Endothelial cell (in vitro differentiated cells): ENCODE measurements around the gene SPDYA. TPM values are rescaled to one million over a fixed set of nuclear protein-coding genes. Genes with fewer than 3 reads are reported as not detected.

Experiments used
- DNase-seq: peaks from one replicate; pipeline ENCODE4 v3.0.0; 2021; ENCODE audit warnings: low spot score
- H3K27ac Mint-ChIP-seq: one replicate; pipeline ENCODE4 v1.8.0; 2021; ENCODE audit warnings: mixed read lengths, inconsistent platforms; ENCODE audit not compliant: unreplicated experiment
- H3K27me3 Mint-ChIP-seq: one replicate; pipeline ENCODE4 v1.8.0; 2021; ENCODE audit warnings: mild to moderate bottlenecking, moderate library complexity, mixed read lengths, inconsistent platforms; ENCODE audit not compliant: unreplicated experiment
- H3K36me3 Mint-ChIP-seq: one replicate; pipeline ENCODE4 v1.8.0; 2021; ENCODE audit warnings: mild to moderate bottlenecking, low read depth, mixed read lengths, inconsistent platforms; ENCODE audit not compliant: unreplicated experiment
- H3K4me1 Mint-ChIP-seq: one replicate; pipeline ENCODE4 v1.8.0; 2021; ENCODE audit warnings: mild to moderate bottlenecking, mixed read lengths, inconsistent platforms; ENCODE audit not compliant: unreplicated experiment
- H3K4me3 Mint-ChIP-seq: one replicate; pipeline ENCODE4 v1.8.0; 2021; ENCODE audit warnings: mild to moderate bottlenecking, mixed read lengths, inconsistent platforms; ENCODE audit not compliant: unreplicated experiment
- H3K9me3 Mint-ChIP-seq: one replicate; pipeline ENCODE4 v1.8.0; 2021; ENCODE audit warnings: mixed read lengths, inconsistent platforms; ENCODE audit not compliant: unreplicated experiment
- total RNA-seq: library from RNA; stranded (reverse); fragmentation: NEBNext Ultra II Directional; extraction: Animal tissue kit (Norgen Biotek cat#: 25700); gene quantifications from one replicate; pipeline ENCODE4 v1.2.1, GENCODE V29; 2021; ENCODE audit not compliant: unreplicated experiment
- TF ChIP-seq, protein P1 (sequence below): fragments of 200-600 bp; sonication (generic); IDR thresholded peaks from one replicate; pipeline ENCODE4 v1.5.0; 2021; ENCODE audit warnings: antibody characterized with exemption; ENCODE audit not compliant: unreplicated experiment

SPDYA gene
- total RNA-seq, 1 donor from 2014 or later = 0.33 TPM

DNA sequence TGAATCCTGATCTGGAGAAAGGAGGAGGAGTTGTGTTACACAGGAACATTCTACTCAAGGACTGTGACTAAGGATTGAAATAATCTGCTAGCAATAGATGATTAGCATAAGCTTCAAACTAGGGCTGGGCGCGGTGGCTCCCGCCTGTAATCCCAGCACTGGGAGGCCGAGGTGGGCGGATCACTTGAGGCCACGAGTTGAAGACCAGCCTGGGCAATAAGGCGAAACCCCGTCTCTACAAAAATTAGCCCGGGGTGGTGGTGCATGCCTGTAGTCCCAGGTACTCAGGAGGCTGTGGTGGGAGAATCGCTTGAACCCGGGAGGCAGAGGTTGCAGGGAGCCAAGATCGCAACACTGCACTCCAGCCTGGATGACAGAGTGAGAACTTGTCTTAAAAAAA is 58.0 kb downstream of the SPDYA start:
- Mint-ChIP-seq H3K27ac (no peak overlapping the region), H3K36me3 (no peaks in the 10 kb centered on the region), H3K27me3 (peaks cover 4% of the 10 kb centered on the region), H3K4me1 (peaks cover 14% of the 10 kb centered on the region), H3K4me3 (no peak overlapping the region), H3K9me3 (no peaks in the 10 kb centered on the region)
- no peak for DNase-seq
- TF ChIP-seq, protein P1, sequence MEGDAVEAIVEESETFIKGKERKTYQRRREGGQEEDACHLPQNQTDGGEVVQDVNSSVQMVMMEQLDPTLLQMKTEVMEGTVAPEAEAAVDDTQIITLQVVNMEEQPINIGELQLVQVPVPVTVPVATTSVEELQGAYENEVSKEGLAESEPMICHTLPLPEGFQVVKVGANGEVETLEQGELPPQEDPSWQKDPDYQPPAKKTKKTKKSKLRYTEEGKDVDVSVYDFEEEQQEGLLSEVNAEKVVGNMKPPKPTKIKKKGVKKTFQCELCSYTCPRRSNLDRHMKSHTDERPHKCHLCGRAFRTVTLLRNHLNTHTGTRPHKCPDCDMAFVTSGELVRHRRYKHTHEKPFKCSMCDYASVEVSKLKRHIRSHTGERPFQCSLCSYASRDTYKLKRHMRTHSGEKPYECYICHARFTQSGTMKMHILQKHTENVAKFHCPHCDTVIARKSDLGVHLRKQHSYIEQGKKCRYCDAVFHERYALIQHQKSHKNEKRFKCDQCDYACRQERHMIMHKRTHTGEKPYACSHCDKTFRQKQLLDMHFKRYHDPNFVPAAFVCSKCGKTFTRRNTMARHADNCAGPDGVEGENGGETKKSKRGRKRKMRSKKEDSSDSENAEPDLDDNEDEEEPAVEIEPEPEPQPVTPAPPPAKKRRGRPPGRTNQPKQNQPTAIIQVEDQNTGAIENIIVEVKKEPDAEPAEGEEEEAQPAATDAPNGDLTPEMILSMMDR = no peak

DNA sequence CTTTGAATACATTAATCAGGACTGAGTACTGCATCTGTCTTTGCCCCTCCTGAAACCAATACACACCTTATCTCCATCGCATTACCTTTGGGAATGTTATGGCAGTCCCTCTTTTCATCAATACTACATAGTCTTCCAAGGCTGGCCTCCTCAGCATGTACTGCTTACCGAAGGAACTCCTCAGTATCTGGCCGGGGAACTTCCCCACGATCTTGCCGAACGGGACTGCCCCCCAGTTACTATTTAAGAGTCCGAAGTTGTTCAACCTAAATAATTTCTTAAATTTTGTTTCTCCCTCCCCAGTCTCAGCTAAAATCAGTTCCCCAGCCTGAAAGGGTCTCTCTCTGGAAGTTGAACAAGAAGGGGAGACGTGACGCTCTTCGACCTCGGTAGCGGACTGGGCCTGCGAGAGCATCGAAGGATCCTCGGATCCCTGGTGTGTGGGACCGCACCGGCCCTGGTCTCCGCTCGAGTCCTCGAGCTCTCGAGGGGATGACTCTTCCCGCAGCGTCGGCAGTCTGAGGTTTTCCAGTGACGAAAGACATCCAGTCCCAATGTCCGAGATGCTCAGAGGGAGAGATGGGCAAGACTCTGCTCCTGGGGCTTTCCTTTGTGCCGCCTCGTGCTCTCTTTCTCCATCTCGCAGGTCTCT is 59.0 kb downstream of the SPDYA start:
- no peaks in the 10 kb centered on the region for H3K9me3 Mint-ChIP-seq
- peak overlapping the region; percentile 88 for H3K27ac Mint-ChIP-seq
- H3K27me3 Mint-ChIP-seq = peaks cover 4% of the 10 kb centered on the region
- TF ChIP-seq, protein P1 = no peak
- peak overlapping the region; percentile 99 for H3K4me3 Mint-ChIP-seq
- DNase-seq = no peak
- peaks cover 14% of the 10 kb centered on the region for H3K4me1 Mint-ChIP-seq
- H3K36me3 Mint-ChIP-seq = no peaks in the 10 kb centered on the region

DNA sequence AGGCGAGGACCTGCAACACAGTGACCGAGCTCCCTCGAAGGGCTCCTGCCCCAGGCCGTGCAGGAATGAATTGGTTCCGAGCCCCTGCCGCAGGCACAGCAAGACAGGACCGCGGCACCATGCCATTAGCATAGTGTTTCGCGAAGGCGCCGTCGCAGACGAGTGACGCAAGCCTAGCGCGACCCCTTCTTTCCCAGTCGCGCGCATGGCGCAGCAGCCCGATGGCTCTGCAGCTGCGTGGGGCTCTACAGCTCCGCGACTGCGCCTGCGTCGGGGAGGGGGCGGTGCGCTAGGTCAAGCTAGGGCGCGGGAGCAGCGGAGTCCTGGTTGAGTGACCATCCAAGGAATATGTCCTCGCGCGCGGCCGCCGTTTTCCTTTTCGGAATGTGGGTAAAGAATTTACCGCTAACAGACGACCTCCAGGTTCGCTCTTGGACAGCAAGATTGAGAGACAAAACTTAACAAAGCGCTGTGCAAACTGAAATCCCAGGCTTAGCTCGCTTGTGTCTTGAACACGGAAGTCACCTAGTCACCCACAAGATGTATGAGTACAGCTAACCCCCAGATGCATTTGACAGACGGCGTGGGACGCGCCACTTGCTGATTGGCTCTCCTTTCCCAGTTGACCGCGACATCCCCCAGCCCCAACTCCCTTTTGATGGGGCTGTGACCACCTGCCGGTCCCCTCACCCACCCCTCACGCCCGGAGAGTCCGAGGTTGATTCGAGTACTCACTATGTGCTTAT is 59.7 kb downstream of the SPDYA start, which contains the start of gene TRMT61B:
Gene TRMT61B, minus strand, starts transcription at position 164 of the 746 bp plus-strand sequence. Its CDS starts 32 bp downstream, at position 132.
- no peaks in the 10 kb centered on the region for H3K9me3 Mint-ChIP-seq
- H3K4me1 Mint-ChIP-seq = peaks cover 14% of the 10 kb centered on the region
- peaks cover 4% of the 10 kb centered on the region for H3K27me3 Mint-ChIP-seq
- TF ChIP-seq, protein P1 = no peak
- H3K4me3 Mint-ChIP-seq = peak within 1 kb of the TSS; percentile 99
- H3K27ac Mint-ChIP-seq = peak within 1 kb of the TSS; percentile 88
- no peaks in the 10 kb centered on the region for H3K36me3 Mint-ChIP-seq
- peak; percentile 98 for DNase-seq

DNA sequence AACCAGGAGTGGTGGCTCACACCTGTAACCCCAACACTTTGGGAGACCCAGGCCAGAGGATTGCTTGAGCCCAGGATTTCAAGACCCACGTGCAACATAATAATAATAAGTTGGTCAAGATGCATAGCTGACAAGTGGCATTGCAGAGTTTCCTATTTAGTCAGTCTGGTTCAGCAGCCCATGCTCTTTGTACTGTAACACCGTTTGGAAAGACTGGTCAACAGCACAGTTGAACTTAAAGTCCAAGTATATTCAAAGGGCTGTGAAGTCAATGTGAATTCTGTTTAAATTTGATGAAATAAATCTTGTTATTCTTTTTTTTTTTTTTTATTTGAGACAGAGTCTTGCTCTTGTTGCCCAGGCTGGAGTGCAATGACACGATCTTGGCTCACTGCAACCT is 61.0 kb downstream of the SPDYA start:
- Mint-ChIP-seq H3K4me3 (no peak overlapping the region), H3K36me3 (no peaks in the 10 kb centered on the region), H3K4me1 (peaks cover 14% of the 10 kb centered on the region), H3K9me3 (no peaks in the 10 kb centered on the region), H3K27me3 (peaks cover 4% of the 10 kb centered on the region), H3K27ac (no peak overlapping the region)
- no peak for DNase-seq
- TF ChIP-seq, protein P1 = no peak

DNA sequence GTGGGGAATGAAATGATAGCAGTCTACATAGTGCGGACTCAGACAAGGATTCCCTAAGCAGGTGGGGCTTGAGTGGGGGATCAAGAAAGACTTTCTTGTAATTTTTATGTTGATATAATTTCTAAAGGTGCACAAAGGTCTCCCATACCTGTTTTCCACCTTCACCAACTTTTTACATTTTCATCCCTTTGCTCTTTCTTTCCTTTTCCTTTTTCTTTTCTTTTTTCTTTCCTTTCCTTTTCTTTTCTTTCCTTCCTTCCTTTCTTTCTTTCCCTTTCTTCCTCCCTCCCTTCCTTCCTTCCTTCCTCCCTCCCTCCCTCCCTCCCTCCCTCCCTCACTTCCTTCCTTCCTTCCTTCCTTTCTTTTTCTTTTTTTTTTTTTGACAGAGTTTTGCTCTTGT is 69.6 kb downstream of the SPDYA start:
- no peak overlapping the region for H3K4me3 Mint-ChIP-seq
- H3K9me3 Mint-ChIP-seq = no peaks in the 10 kb centered on the region
- no peaks in the 10 kb centered on the region for H3K27me3 Mint-ChIP-seq
- no peaks in the 10 kb centered on the region for H3K4me1 Mint-ChIP-seq
- DNase-seq = no peak
- TF ChIP-seq, protein P1 = no peak
- H3K27ac Mint-ChIP-seq = no peak overlapping the region
- no peaks in the 10 kb centered on the region for H3K36me3 Mint-ChIP-seq
